Measurements from ENCODE around the gene PLPPR3.

PLPPR3 gene

DNA sequence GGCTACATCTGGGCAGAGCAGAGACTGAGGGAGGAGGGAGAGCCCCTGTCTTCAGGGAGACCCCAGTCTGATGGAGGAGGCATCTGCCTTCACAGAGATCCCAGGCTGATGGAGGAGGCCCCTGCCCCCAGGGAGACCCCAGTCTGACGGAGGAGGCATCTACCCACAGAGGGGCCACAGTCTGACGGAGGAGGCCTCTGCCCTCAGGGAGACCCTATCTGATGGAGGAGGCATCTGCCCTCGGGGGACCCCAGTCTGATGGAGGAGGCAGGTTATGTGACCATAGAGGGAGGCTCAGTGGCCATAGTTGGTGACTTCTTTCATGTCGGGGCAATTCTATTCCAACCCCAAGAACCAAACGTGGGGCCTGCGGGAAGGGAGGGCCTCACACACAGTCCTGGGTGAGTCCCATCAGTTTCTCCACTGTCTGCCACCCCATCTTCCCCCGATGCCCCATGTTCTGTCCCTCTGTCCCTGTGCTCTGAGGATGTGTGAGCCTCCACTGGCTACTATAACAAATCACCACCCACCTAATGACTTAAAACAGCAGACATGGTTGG, 56.5 kb downstream of the PLPPR3 start:
- no peaks in the 10 kb centered on the region for H3K27me3 ChIP-seq (ENCODE audit: control insufficient read depth in 1 of 2, insufficient read depth in 2 of 2, low read length in 2 of 2)
- no peaks in the 10 kb centered on the region for H3K4me1 ChIP-seq (ENCODE audit: insufficient read depth, low read length)
- no peak overlapping the region for H3K9ac ChIP-seq (ENCODE audit: low read length)
- no peak overlapping the region for H3K4me3 ChIP-seq (ENCODE audit: low read depth in 1 of 2, low read length in 2 of 2)
- no peaks in the 10 kb centered on the region for H3K36me3 ChIP-seq (ENCODE audit: insufficient read depth, low read length)
- no peak overlapping the region for H3K27ac ChIP-seq (ENCODE audit: low read depth, low read length)
- H3K9me3 ChIP-seq (ENCODE audit: low read length), result no peaks in the 10 kb centered on the region

DNA sequence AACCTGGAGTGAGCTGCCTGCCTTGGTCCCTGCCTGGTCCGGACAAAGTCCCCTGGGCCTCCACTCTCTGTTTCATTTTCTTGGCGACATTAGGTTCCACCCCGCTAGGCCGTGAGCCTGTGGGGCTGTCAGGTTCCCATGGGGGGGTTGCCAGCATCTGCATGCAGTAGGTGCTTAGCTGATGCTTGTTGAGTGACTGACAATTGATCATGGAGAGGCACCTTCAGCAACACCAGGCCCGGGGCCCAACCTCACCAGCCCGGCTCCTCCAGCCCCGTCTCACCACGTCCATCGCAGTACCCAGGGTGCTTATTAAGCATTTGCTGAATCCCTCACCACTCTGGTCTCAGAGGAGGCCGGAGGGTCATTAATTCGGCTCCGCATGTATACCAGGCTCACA, 57.5 kb downstream of the PLPPR3 start:
- no peaks in the 10 kb centered on the region for H3K4me1 ChIP-seq (ENCODE audit: insufficient read depth, low read length)
- no peak overlapping the region for H3K27ac ChIP-seq (ENCODE audit: low read depth, low read length)
- no peaks in the 10 kb centered on the region for H3K9me3 ChIP-seq (ENCODE audit: low read length)
- no peak overlapping the region for H3K4me3 ChIP-seq (ENCODE audit: low read depth in 1 of 2, low read length in 2 of 2)
- H3K9ac ChIP-seq (ENCODE audit: low read length), result no peak overlapping the region
- H3K36me3 ChIP-seq (ENCODE audit: insufficient read depth, low read length), result no peaks in the 10 kb centered on the region
- no peaks in the 10 kb centered on the region for H3K27me3 ChIP-seq (ENCODE audit: control insufficient read depth in 1 of 2, insufficient read depth in 2 of 2, low read length in 2 of 2)

GRCh38 chr19:763869-764268, 57.9 kb downstream of the PLPPR3 start:
- no peaks in the 10 kb centered on the region for H3K9me3 ChIP-seq (ENCODE audit: low read length)
- no peaks in the 10 kb centered on the region for H3K27me3 ChIP-seq (ENCODE audit: control insufficient read depth in 1 of 2, insufficient read depth in 2 of 2, low read length in 2 of 2)
- H3K9ac ChIP-seq (ENCODE audit: low read length), result no peak overlapping the region
- H3K36me3 ChIP-seq (ENCODE audit: insufficient read depth, low read length), result no peaks in the 10 kb centered on the region
- H3K4me1 ChIP-seq (ENCODE audit: insufficient read depth, low read length), result no peaks in the 10 kb centered on the region
- no peak overlapping the region for H3K4me3 ChIP-seq (ENCODE audit: low read depth in 1 of 2, low read length in 2 of 2)
- H3K27ac ChIP-seq (ENCODE audit: low read depth, low read length), result no peak overlapping the region

DNA sequence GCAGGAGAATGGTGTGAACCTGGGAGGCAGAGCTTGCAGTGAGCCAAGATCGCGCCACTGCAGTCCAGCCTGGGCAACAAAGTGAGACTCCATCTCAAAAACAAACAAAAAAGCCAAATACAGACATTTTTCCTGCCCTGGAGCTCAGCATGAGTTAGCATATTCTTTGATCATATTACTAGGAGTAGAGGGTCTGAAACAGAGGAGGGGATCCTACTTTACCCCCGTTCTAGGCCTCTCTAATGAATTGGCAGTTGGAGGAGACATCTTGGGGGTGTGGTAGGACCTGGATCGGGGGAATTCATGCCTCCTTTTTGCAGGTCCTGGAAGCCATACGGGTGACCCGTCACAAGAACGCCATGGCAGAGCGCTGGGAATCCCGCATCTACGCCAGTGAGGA, 58.6 kb downstream of the PLPPR3 start:
- H3K27ac ChIP-seq (ENCODE audit: low read depth, low read length), result no peak overlapping the region
- peaks cover 4% of the 10 kb centered on the region for H3K9me3 ChIP-seq (ENCODE audit: low read length)
- no peak overlapping the region for H3K4me3 ChIP-seq (ENCODE audit: low read depth in 1 of 2, low read length in 2 of 2)
- H3K4me1 ChIP-seq (ENCODE audit: insufficient read depth, low read length), result no peaks in the 10 kb centered on the region
- no peaks in the 10 kb centered on the region for H3K36me3 ChIP-seq (ENCODE audit: insufficient read depth, low read length)
- H3K27me3 ChIP-seq (ENCODE audit: control insufficient read depth in 1 of 2, insufficient read depth in 2 of 2, low read length in 2 of 2), result no peaks in the 10 kb centered on the region
- H3K9ac ChIP-seq (ENCODE audit: low read length), result no peak overlapping the region

Measured in muscle layer of colon (tissue), 2 donors.